T-helper 2 cell treated with Interferon-gamma antibody and Interleukin-4, amounts not matched to agents 5 μg/mL and 100 μg/mL, for 36 hours (primary cell): ENCODE measurements around the gene EBPL.
"Not testable (repeated sequence)": the region's sequence is repeated elsewhere in the genome, so short reads cannot be mapped to it uniquely, and the experiment has no call there.

Source experiments
- DNase-seq: peaks from one replicate; pipeline ENCODE4 v3.0.0; 2021; ENCODE audit warnings: low spot score
- H3K27ac Mint-ChIP-seq: one replicate; pipeline ENCODE4 v1.8.0; 2021; ENCODE audit warnings: mild to moderate bottlenecking, mixed read lengths
- H3K27me3 Mint-ChIP-seq: one replicate; pipeline ENCODE4 v1.8.0; 2021; ENCODE audit warnings: low read depth, mixed read lengths
- H3K36me3 Mint-ChIP-seq: one replicate; pipeline ENCODE4 v1.8.0; 2021; ENCODE audit warnings: low read depth, mixed read lengths
- H3K4me1 Mint-ChIP-seq: one replicate; pipeline ENCODE4 v1.8.0; 2021; ENCODE audit warnings: low read depth, mixed read lengths
- H3K4me3 Mint-ChIP-seq: one replicate; pipeline ENCODE4 v1.8.0; 2022; ENCODE audit warnings: mild to moderate bottlenecking, moderate library complexity, mixed read lengths
- H3K9me3 Mint-ChIP-seq: one replicate; pipeline ENCODE4 v1.8.0; 2021; ENCODE audit warnings: mixed read lengths

EBPL gene

GRCh38 chr13:49615836-49616675, 75.2 kb downstream of the EBPL start:
- Mint-ChIP-seq H3K36me3 (no peaks in the 10 kb centered on the region), H3K27ac (no peak overlapping the region), H3K9me3 (no peaks in the 10 kb centered on the region), H3K4me3 (no peak overlapping the region), H3K27me3 (peaks cover 6% of the 10 kb centered on the region), H3K4me1 (no peaks in the 10 kb centered on the region)
- no peak for DNase-seq

GRCh38 chr13:49612042-49612441, 79.2 kb downstream of the EBPL start:
- not testable (repeated sequence) for H3K27ac Mint-ChIP-seq, H3K4me3 Mint-ChIP-seq, DNase-seq, H3K4me1 Mint-ChIP-seq, H3K36me3 Mint-ChIP-seq, H3K9me3 Mint-ChIP-seq
- peaks cover 11% of the 10 kb centered on the region for H3K27me3 Mint-ChIP-seq
